Measurements from ENCODE around the gene NT5C1B.

DNA sequence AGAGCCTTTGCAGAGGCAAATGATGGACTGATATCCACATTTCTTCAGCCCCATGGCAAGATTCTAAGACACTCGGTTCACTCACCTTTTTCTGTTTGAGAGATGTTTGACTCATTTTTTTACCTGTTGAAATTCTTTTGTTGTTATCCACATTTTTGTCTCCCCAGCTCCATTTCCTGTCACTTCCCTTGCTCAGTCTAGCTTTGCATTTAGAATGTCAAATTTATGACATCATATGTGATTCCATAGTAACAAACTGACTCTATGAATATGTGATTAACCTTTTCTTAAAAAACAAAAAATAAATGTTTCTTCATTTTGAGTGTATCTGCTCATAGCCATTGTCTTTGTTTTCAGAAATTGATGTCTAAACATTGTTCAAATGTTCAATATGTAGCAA is at the start of gene NT5C1B:
- no peak for TF ChIP-seq CTCF (IDR thresholded peaks at IDR 0.05; ENCODE audit: insufficient read depth, low read length)
- TF ChIP-seq POLR2AphosphoS5 (IDR thresholded peaks at IDR 0.05; ENCODE audit: low read depth): no peak
- TF ChIP-seq GABPA (IDR thresholded peaks at IDR 0.05; ENCODE audit: low read depth): no peak
- no peak for TF ChIP-seq REST (IDR thresholded peaks at IDR 0.05; ENCODE audit: insufficient replicate concordance, low read depth)
- no peak for TF ChIP-seq SPI1 (IDR thresholded peaks at IDR 0.05; ENCODE audit: borderline replicate concordance, low read depth)
